Endothelial cell of umbilical vein (primary cell): ENCODE data around the gene PLEKHD1. TPM values are rescaled to one million over a fixed set of nuclear protein-coding genes. Genes with fewer than 3 reads are reported as not detected.

Experiments used
- BruUV-seq: library from RNA; stranded (reverse); fragments of 400-500 nt; replicated peaks from 2 replicates; lab custom pipeline; 2021; lab: Mats Ljungman, UMichigan
- CTCF ChIA-PET: fragments of 300-600, 350-600 bp; sonication (Branson Sonifier 250); formaldehyde crosslinking; loops from one replicate; lab custom pipeline; 2021; ENCODE audit warnings: antibody characterized with exemption, inconsistent platforms; lab: Charles Lee
- POLR2A ChIA-PET: fragments of 300-600, 350-600 bp; sonication (Branson Sonifier 250); formaldehyde crosslinking; loops from one replicate; lab custom pipeline; 2021; ENCODE audit warnings: antibody characterized with exemption, inconsistent platforms; lab: Charles Lee
- DNase-seq: peaks from one replicate; pipeline ENCODE4 v3.0.0-alpha.2; 2011; ENCODE audit warnings: low read depth, low spot score
- FAIRE-seq: peaks from 2 replicates; lab custom pipeline; 2011; peaks lifted over from hg19 to GRCh38; lab: Jason Lieb, UNC
- H2AFZ ChIP-seq: 2 replicates; pipeline ENCODE4 v1.6.0; 2012; ENCODE audit warnings: low read depth, low read length, control low read depth, inconsistent platforms
- H3K27ac ChIP-seq: 2 replicates; pipeline ENCODE4 v1.5.1; 2011; ENCODE audit warnings: low read depth, mild to moderate bottlenecking, control low read depth, low read length, moderate library complexity; ENCODE audit not compliant: insufficient read depth
- H3K27me3 ChIP-seq, 2 experiments: 2 replicates each; pipeline versions ENCODE4 v1.6.0 to v1.6.1; 2011; ENCODE audit warnings: low read length in 2 of 2, mixed read lengths in 1 of 2; ENCODE audit not compliant: control insufficient read depth in 2 of 2, insufficient read depth in 2 of 2
- H3K36me3 ChIP-seq, 2 experiments: 2 replicates in 1 of 2; 3 replicates in 1 of 2; pipeline ENCODE4 v1.5.1; 2011; ENCODE audit warnings: low read length in 2 of 2, mild to moderate bottlenecking in 1 of 2, moderate library complexity in 1 of 2; ENCODE audit not compliant: control insufficient read depth in 2 of 2, insufficient read depth in 2 of 2; ENCODE audit errors: extremely low read depth in 1 of 2
- H3K4me1 ChIP-seq: 3 replicates; pipeline ENCODE4 v1.5.1; 2011; ENCODE audit warnings: mild to moderate bottlenecking, low read length; ENCODE audit not compliant: control insufficient read depth, insufficient read depth; ENCODE audit errors: extremely low read depth
- H3K4me2 ChIP-seq: 2 replicates; pipeline ENCODE4 v1.6.1; 2011; ENCODE audit warnings: low read length, control low read depth, mixed read lengths; ENCODE audit not compliant: insufficient read depth
- H3K4me3 ChIP-seq, 3 experiments: fragments of 200-600 bp in 1 of 3; sonication (generic), shearing (Covaris generic) in 1 of 3; replicated peaks in 1 of 3; 2 replicates each; pipeline ENCODE4 v1.5.1; 2011 to 2016; ENCODE audit warnings: control low read depth in 3 of 3, low read length in 3 of 3, mild to moderate bottlenecking in 2 of 3, inconsistent platforms in 1 of 3, low read depth in 1 of 3, moderate library complexity in 1 of 3; ENCODE audit not compliant: insufficient read depth in 1 of 3
- H3K79me2 ChIP-seq: 2 replicates; pipeline ENCODE4 v1.6.0; 2012; ENCODE audit warnings: low read length, inconsistent platforms; ENCODE audit not compliant: control insufficient read depth, insufficient read depth
- H3K9ac ChIP-seq: replicated peaks from 2 replicates; pipeline ENCODE3; 2011; ENCODE audit warnings: low read length, control low read depth; ENCODE audit not compliant: insufficient read depth; ENCODE audit errors: extremely low read depth
- H3K9me1 ChIP-seq: replicated peaks from 3 replicates; pipeline ENCODE4 v1.6.0; 2011; ENCODE audit warnings: mild to moderate bottlenecking, low read length; ENCODE audit not compliant: control insufficient read depth, insufficient read depth; ENCODE audit errors: extremely low read depth
- H3K9me3 ChIP-seq: replicated peaks from 2 replicates; pipeline ENCODE4 v1.5.1; 2012; ENCODE audit warnings: low read length, inconsistent platforms; ENCODE audit not compliant: control insufficient read depth, insufficient read depth
- H4K20me1 ChIP-seq: replicated peaks from 2 replicates; pipeline ENCODE3; 2011; ENCODE audit warnings: mild to moderate bottlenecking, low read length; ENCODE audit not compliant: control insufficient read depth, insufficient read depth; ENCODE audit errors: extremely low read depth
- GATA2 ChIP-seq: IDR thresholded peaks from 2 replicates; pipeline ENCODE4 v1.7.0; 2011; ENCODE audit warnings: low read depth, mild to moderate bottlenecking, moderate library complexity, mixed read lengths, low read length; ENCODE audit not compliant: insufficient read length, insufficient read depth
- JUN ChIP-seq: IDR thresholded peaks from 2 replicates; pipeline ENCODE4 v1.6.1; 2011; ENCODE audit warnings: borderline replicate concordance, low read depth; ENCODE audit not compliant: insufficient read length, insufficient read depth
- POLR2A ChIP-seq: IDR thresholded peaks from 2 replicates; pipeline ENCODE4 v1.6.1; 2012; ENCODE audit warnings: low read depth, mild to moderate bottlenecking, control low read depth, low read length
- POLR2AphosphoS5 ChIP-seq: IDR thresholded peaks from 2 replicates; pipeline ENCODE4 v1.6.1; 2012; ENCODE audit warnings: low read depth, mild to moderate bottlenecking, control low read depth, low read length, moderate library complexity; ENCODE audit not compliant: insufficient read depth
- dilution Hi-C: fragments of 300-500 bp; cut with MboI; formaldehyde crosslinking; loops from one replicate; pipeline ENCODE4 v1.15.0; 2019; ENCODE audit warnings: low sequenced_read_pairs; ENCODE audit not compliant: extremely low pct_ligation_motif_present
- intact Hi-C: fragments of 100-400 bp; cut with micrococcal nuclease; formaldehyde crosslinking; loops from one replicate; pipeline ENCODE4 v1.10.0; 2022
- polyA plus RNA-seq, 4 experiments: library from polyadenylated mRNA; depleted of rRNA in 3 of 4; stranded (reverse) in 3 of 4; unstranded in 1 of 4; fragments of >200 nt; gene quantifications; 2 replicates each; pipeline versions ENCODE4 v1.2.1 to v1.2.3, GENCODE V29; 2011 to 2012; ENCODE audit warnings: missing spikeins in 1 of 4
- total RNA-seq: library from RNA; stranded (reverse); gene quantifications from 2 replicates; pipeline ENCODE4 v1.2.3, GENCODE V29; 2021
- TF ChIP-seq, protein P1 (sequence below), 2 donors: IDR thresholded peaks; 1 replicate in 1 of 2; 2 replicates in 1 of 2; pipeline ENCODE4 v1.5.1; 2011; ENCODE audit warnings: low read length in 2 of 2, mild to moderate bottlenecking in 2 of 2, moderate library complexity in 2 of 2, control low read depth in 1 of 2, inconsistent platforms in 1 of 2, low read depth in 1 of 2; ENCODE audit not compliant: insufficient read depth in 1 of 2; ENCODE audit errors: extremely low read depth in 1 of 2
- TF ChIP-seq, protein P2 (sequence below): IDR thresholded peaks from 2 replicates; pipeline ENCODE4 v1.6.1; 2011; ENCODE audit not compliant: insufficient read depth, insufficient read length

Gene PLEKHD1
- total and polyA plus RNA-seq, 2 donors (not counting 3 experiments of a cell fraction or from before 2014, with no cell fraction given): 0.01 TPM; not detected in 1

- TF ChIP-seq POLR2A (no peak), POLR2AphosphoS5 (no peak), GATA2 (no peak), JUN (no peak)
- TF ChIP-seq, protein P1, sequence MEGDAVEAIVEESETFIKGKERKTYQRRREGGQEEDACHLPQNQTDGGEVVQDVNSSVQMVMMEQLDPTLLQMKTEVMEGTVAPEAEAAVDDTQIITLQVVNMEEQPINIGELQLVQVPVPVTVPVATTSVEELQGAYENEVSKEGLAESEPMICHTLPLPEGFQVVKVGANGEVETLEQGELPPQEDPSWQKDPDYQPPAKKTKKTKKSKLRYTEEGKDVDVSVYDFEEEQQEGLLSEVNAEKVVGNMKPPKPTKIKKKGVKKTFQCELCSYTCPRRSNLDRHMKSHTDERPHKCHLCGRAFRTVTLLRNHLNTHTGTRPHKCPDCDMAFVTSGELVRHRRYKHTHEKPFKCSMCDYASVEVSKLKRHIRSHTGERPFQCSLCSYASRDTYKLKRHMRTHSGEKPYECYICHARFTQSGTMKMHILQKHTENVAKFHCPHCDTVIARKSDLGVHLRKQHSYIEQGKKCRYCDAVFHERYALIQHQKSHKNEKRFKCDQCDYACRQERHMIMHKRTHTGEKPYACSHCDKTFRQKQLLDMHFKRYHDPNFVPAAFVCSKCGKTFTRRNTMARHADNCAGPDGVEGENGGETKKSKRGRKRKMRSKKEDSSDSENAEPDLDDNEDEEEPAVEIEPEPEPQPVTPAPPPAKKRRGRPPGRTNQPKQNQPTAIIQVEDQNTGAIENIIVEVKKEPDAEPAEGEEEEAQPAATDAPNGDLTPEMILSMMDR (IDR thresholded peaks at IDR 0.05; ENCODE audit: extremely low read depth in 1 of 2, insufficient read depth in 1 of 2, low read depth in 1 of 2, low read length in 2 of 2): no peak
- TF ChIP-seq, protein P2, sequence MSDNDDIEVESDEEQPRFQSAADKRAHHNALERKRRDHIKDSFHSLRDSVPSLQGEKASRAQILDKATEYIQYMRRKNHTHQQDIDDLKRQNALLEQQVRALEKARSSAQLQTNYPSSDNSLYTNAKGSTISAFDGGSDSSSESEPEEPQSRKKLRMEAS: no peak
- H3K9me3 ChIP-seq: no peaks in the 10 kb centered on the region
- no TSS peak for BruUV-seq
- H3K36me3 ChIP-seq: no peaks in the 10 kb centered on the region
- H3K4me1 ChIP-seq: peaks cover 9% of the 10 kb centered on the region
- H4K20me1 ChIP-seq: no peaks in the 10 kb centered on the region
- DNase-seq (no peak), FAIRE-seq (no peak)
- peaks cover 66 to 85% of the 10 kb centered on the region in 2 experiments for H3K27me3 ChIP-seq
- POLR2A ChIA-PET: no interaction called here
- no peak overlapping the region for H3K27ac ChIP-seq
- no peak overlapping the region for H3K9ac ChIP-seq
- CTCF ChIA-PET: interaction anchor here (0.9 to 2.8 kb wide), 6 partner anchors 9 to 36 kb away, joined by 3 to 14 read pairs (median 4); no protein-coding TSS in a partner anchor
- peak overlapping the region; percentile 18 for H2AFZ ChIP-seq
- dilution Hi-C loops (no loop called here), intact Hi-C loops (no loop called here)
- no peak overlapping the region for H3K4me3 ChIP-seq
- no peaks in the 10 kb centered on the region for H3K9me1 ChIP-seq
- H3K79me2 ChIP-seq: no peaks in the 10 kb centered on the region
- no peak overlapping the region for H3K4me2 ChIP-seq
Observed at GRCh38 chr14:69571449-69572029, 87.0 kb downstream of the PLEKHD1 start.
